SK-N-SH treated with all-trans-retinoic acid at 6 μM for 48 hours (cell line): ENCODE results near the gene ASPDH.

Experiments used
- ATAC-seq: fragments of 200-7000 bp; cut with Tn5 transposase; 3 replicates; pipeline ENCODE4 v1.9.1; 2020; ENCODE audit warnings: mild to moderate bottlenecking, moderate library complexity
- ARNTL ChIP-seq: fragments of 450-650 bp; formaldehyde crosslinking; IDR thresholded peaks from 2 replicates; pipeline ENCODE4 v1.5.0; 2020; ENCODE audit warnings: low read depth, mild to moderate bottlenecking, moderate library complexity, borderline replicate concordance
- BACH2 ChIP-seq: fragments of 250-450 bp; sonication (Bioruptor Pico); IDR thresholded peaks from 2 replicates; pipeline ENCODE4 v1.9.0; 2021; ENCODE audit warnings: mild to moderate bottlenecking, borderline replicate concordance
- CREB5 ChIP-seq: fragments of 250-450 bp; sonication (Bioruptor Pico); IDR thresholded peaks from 2 replicates; pipeline ENCODE4 v1.5.1; 2020; ENCODE audit warnings: low read depth, mild to moderate bottlenecking, moderate library complexity
- CSRNP3 ChIP-seq: fragments of 250-450 bp; sonication (Bioruptor Pico); IDR thresholded peaks from 2 replicates; pipeline ENCODE4 v1.5.1; 2021; ENCODE audit warnings: mild to moderate bottlenecking, moderate library complexity
- GLIS3 ChIP-seq: fragments of 250-450 bp; sonication (Bioruptor Pico); IDR thresholded peaks from 2 replicates; pipeline ENCODE4 v1.5.0; 2020; ENCODE audit warnings: mild to moderate bottlenecking, moderate library complexity
- ISL1 ChIP-seq: fragments of 250-450 bp; sonication (Bioruptor Pico); IDR thresholded peaks from 2 replicates; pipeline ENCODE4 v2.1.2; 2022; ENCODE audit warnings: mild to moderate bottlenecking, moderate library complexity
- OSR1 ChIP-seq: fragments of 250-450 bp; sonication (Bioruptor Pico); IDR thresholded peaks from 2 replicates; pipeline ENCODE4 v1.8.0; 2022; ENCODE audit warnings: moderate library complexity, mild to moderate bottlenecking, inconsistent platforms
- POU6F1 ChIP-seq: fragments of 250-450 bp; sonication (Bioruptor Pico); IDR thresholded peaks from 2 replicates; pipeline ENCODE4 v1.8.0; 2021; ENCODE audit warnings: low read depth, mild to moderate bottlenecking, moderate library complexity, borderline replicate concordance
- RARB ChIP-seq: fragments of 250-450 bp; sonication (Bioruptor Pico); IDR thresholded peaks from 2 replicates; pipeline ENCODE4 v1.8.0; 2021; ENCODE audit warnings: mild to moderate bottlenecking, moderate library complexity
- TOX ChIP-seq: fragments of 250-450 bp; sonication (Bioruptor Pico); IDR thresholded peaks from 2 replicates; pipeline ENCODE4 v1.8.0; 2021; ENCODE audit warnings: mild to moderate bottlenecking, moderate library complexity, borderline replicate concordance
- ZC3H10 ChIP-seq: fragments of 250-450 bp; sonication (Bioruptor Pico); IDR thresholded peaks from 2 replicates; pipeline ENCODE4 v1.5.1; 2021; ENCODE audit warnings: mild to moderate bottlenecking, moderate library complexity
- ZNF565 ChIP-seq: fragments of 450-650 bp; formaldehyde crosslinking; conservative IDR thresholded peaks from 2 replicates; pipeline ENCODE4 v1.5.0; 2020; ENCODE audit warnings: low read depth, mild to moderate bottlenecking, moderate library complexity
- ZNF70 ChIP-seq: fragments of 450-650 bp; formaldehyde crosslinking; IDR thresholded peaks from 2 replicates; pipeline ENCODE4 v1.5.0; 2020; ENCODE audit warnings: mild to moderate bottlenecking, moderate library complexity
- ZNF8 ChIP-seq: fragments of 450-650 bp; formaldehyde crosslinking; IDR thresholded peaks from 2 replicates; pipeline ENCODE4 v1.5.0; 2020; ENCODE audit warnings: mild to moderate bottlenecking, moderate library complexity
- TF ChIP-seq, protein P1 (sequence below): fragments of 250-450 bp; sonication (Bioruptor Pico); IDR thresholded peaks from 2 replicates; pipeline ENCODE4 v1.5.0; 2020; ENCODE audit warnings: mild to moderate bottlenecking, moderate library complexity
- TF ChIP-seq, protein P2 (sequence below): fragments of 250-450 bp; sonication (Bioruptor Pico); IDR thresholded peaks from 2 replicates; pipeline ENCODE4 v1.8.0; 2020; ENCODE audit warnings: mild to moderate bottlenecking, moderate library complexity, borderline replicate concordance

Gene ASPDH

DNA sequence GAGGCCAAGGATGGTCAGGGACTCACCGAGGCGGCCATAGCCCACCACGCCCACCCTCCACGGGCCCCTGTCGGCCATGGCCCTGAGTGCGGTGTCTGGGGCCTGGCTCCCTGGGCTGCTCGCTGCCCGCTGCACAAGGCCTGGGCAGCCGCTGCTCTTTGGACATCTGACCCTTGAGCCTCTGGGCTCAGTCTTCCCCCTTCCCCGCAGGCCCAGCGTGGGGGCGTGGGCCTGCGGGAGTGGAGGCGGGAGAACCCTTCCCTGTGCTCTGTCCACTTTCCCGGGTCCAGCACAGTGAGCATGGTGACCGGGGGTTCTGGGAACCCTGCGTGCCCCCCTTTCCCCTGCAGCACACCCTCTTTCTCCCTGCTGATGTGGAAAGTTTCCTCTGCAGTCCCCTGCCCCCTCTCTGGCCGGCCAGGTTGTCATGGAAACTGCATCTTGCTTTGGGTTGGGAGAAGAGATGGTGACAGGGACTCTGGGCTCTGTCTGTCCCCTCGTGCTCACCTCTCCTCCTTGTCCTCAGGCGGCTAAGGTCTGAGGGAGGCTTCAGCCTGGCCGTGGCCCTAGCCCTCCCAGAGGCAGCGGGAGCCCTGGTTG lies at the start of gene ASPDH:
TSS of gene ASPDH (minus strand) at position 168 of the 600 bp plus-strand sequence. CDS start at position 78, 90 bp downstream.
- ATAC-seq = no peak
- TF ChIP-seq CSRNP3 (CRISPR knock-in tag) (no peak), TOX (no peak), POU6F1 (no peak), ZNF565 (CRISPR knock-in tag) (no peak), OSR1 (CRISPR knock-in tag) (no peak), ZC3H10 (CRISPR knock-in tag) (no peak), ISL1 (CRISPR knock-in tag) (no peak), ZNF70 (no peak), CREB5 (CRISPR knock-in tag) (no peak), BACH2 (CRISPR knock-in tag) (no peak), ZNF8 (CRISPR knock-in tag) (no peak), GLIS3 (CRISPR knock-in tag) (no peak), RARB (CRISPR knock-in tag) (no peak)
- TF ChIP-seq, protein P1, sequence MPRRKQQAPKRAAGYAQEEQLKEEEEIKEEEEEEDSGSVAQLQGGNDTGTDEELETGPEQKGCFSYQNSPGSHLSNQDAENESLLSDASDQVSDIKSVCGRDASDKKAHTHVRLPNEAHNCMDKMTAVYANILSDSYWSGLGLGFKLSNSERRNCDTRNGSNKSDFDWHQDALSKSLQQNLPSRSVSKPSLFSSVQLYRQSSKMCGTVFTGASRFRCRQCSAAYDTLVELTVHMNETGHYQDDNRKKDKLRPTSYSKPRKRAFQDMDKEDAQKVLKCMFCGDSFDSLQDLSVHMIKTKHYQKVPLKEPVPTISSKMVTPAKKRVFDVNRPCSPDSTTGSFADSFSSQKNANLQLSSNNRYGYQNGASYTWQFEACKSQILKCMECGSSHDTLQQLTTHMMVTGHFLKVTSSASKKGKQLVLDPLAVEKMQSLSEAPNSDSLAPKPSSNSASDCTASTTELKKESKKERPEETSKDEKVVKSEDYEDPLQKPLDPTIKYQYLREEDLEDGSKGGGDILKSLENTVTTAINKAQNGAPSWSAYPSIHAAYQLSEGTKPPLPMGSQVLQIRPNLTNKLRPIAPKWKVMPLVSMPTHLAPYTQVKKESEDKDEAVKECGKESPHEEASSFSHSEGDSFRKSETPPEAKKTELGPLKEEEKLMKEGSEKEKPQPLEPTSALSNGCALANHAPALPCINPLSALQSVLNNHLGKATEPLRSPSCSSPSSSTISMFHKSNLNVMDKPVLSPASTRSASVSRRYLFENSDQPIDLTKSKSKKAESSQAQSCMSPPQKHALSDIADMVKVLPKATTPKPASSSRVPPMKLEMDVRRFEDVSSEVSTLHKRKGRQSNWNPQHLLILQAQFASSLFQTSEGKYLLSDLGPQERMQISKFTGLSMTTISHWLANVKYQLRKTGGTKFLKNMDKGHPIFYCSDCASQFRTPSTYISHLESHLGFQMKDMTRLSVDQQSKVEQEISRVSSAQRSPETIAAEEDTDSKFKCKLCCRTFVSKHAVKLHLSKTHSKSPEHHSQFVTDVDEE (CRISPR knock-in tag) = no peak
- TF ChIP-seq, protein P2, sequence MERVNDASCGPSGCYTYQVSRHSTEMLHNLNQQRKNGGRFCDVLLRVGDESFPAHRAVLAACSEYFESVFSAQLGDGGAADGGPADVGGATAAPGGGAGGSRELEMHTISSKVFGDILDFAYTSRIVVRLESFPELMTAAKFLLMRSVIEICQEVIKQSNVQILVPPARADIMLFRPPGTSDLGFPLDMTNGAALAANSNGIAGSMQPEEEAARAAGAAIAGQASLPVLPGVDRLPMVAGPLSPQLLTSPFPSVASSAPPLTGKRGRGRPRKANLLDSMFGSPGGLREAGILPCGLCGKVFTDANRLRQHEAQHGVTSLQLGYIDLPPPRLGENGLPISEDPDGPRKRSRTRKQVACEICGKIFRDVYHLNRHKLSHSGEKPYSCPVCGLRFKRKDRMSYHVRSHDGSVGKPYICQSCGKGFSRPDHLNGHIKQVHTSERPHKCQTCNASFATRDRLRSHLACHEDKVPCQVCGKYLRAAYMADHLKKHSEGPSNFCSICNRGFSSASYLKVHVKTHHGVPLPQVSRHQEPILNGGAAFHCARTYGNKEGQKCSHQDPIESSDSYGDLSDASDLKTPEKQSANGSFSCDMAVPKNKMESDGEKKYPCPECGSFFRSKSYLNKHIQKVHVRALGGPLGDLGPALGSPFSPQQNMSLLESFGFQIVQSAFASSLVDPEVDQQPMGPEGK (CRISPR knock-in tag) = no peak

DNA sequence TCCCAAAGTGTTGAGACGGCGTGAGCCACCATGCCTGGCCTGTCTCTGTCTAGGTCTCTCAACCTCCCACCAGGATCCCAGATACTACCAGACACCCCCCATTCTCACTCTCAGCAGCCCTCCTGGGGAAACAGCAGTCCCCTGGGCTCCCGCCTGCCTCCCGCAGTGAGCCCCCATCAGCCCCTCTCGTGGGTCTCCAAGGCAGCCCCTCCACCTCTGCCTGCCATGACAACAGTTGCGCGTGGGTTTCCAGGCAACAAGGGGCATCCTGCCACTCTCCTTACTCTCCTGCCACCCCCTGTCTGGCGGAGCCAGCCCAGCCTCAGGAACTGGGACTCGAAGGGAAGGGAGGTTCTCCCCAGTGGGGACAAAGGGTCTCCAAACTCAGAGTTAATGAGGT lies 49.3 kb upstream of the ASPDH start:
- ATAC-seq = no peak
- TF ChIP-seq GLIS3 (CRISPR knock-in tag) (no peak), CREB5 (CRISPR knock-in tag) (no peak), ARNTL (CRISPR knock-in tag) (no peak)
- TF ChIP-seq, protein P1 (CRISPR knock-in tag) = no peak
